HepG2 (cell line): ENCODE data around the gene OR5M10.

ENCODE experiments used
- ARHGAP35 ChIP-seq: sonication (generic); formaldehyde crosslinking; IDR thresholded peaks from 2 replicates; pipeline ENCODE4 v1.9.0; 2022; ENCODE audit warnings: mild to moderate bottlenecking, inconsistent platforms, moderate library complexity, missing genetic modification reagents, borderline replicate concordance
- HNRNPLL ChIP-seq: fragments of 200-400 bp; formaldehyde crosslinking; IDR thresholded peaks from 2 replicates; pipeline ENCODE4 v1.6.1; 2017; ENCODE audit warnings: mild to moderate bottlenecking, low read depth, low read length; ENCODE audit not compliant: poor library complexity, severe bottlenecking
- NCOR1 ChIP-seq: fragments of 200-600 bp; sonication (generic); IDR thresholded peaks from 2 replicates; pipeline ENCODE4 v1.7.0; 2017; ENCODE audit warnings: antibody characterized with exemption, low read length, borderline replicate concordance
- SNAPC2 ChIP-seq: sonication (generic); formaldehyde crosslinking; IDR thresholded peaks from 2 replicates; pipeline ENCODE4 v1.8.1; 2022; ENCODE audit warnings: mild to moderate bottlenecking, missing genetic modification reagents
- SP2 ChIP-seq: sonication (generic); formaldehyde crosslinking; IDR thresholded peaks from 2 replicates; pipeline ENCODE4 v1.5.1; 2020; ENCODE audit warnings: mild to moderate bottlenecking, missing genetic modification reagents
- ZNF207 ChIP-seq: fragments of 450-650 bp; IDR thresholded peaks from 2 replicates; pipeline ENCODE4 v1.6.1; 2016; ENCODE audit warnings: antibody characterized with exemption, borderline replicate concordance
- TF ChIP-seq, protein P1 (sequence below): IDR thresholded peaks from 2 replicates; pipeline ENCODE4 v1.6.1; 2012; ENCODE audit warnings: low read depth, low read length, improper control_type of control experiment

DNA sequence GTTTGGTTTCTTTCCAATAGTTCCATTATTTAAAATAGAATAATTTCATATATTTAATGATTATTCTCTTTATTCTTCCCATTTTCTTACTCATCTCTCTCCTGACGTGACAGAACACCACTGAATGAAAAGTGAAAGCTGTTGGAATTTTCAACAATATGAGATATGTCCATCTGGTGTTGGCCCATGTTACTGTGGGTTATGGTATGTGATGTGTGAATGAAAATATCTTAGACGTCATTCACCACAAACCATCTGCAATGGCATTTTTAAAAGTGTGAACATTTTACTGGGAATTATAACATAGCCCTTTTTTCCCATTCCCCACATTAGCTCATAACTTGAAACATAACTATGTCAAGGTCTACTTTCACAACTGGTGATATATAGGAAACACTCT is 48.4 kb upstream of the OR5M10 start:
- TF ChIP-seq ARHGAP35 (CRISPR knock-in tag) (no peak), NCOR1 (no peak), SP2 (CRISPR knock-in tag) (no peak), SNAPC2 (CRISPR knock-in tag) (no peak), ZNF207 (no peak), HNRNPLL (no peak)
- TF ChIP-seq, protein P1, sequence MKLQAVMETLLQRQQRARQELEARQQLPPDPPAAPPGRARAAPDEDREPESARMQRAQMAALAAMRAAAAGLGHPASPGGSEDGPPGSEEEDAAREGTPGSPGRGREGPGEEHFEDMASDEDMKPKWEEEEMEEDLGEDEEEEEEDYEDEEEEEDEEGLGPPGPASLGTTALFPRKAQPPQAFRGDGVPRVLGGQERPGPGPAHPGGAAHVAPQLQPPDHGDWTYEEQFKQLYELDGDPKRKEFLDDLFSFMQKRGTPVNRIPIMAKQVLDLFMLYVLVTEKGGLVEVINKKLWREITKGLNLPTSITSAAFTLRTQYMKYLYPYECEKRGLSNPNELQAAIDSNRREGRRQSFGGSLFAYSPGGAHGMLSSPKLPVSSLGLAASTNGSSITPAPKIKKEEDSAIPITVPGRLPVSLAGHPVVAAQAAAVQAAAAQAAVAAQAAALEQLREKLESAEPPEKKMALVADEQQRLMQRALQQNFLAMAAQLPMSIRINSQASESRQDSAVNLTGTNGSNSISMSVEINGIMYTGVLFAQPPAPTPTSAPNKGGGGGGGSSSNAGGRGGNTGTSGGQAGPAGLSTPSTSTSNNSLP, result no peak
